ENCODE results near the gene CENPO.

GRCh38 chr2:24754985-24755705 is 38.1 kb upstream of the CENPO start:
- TF ChIP-seq, protein P1, sequence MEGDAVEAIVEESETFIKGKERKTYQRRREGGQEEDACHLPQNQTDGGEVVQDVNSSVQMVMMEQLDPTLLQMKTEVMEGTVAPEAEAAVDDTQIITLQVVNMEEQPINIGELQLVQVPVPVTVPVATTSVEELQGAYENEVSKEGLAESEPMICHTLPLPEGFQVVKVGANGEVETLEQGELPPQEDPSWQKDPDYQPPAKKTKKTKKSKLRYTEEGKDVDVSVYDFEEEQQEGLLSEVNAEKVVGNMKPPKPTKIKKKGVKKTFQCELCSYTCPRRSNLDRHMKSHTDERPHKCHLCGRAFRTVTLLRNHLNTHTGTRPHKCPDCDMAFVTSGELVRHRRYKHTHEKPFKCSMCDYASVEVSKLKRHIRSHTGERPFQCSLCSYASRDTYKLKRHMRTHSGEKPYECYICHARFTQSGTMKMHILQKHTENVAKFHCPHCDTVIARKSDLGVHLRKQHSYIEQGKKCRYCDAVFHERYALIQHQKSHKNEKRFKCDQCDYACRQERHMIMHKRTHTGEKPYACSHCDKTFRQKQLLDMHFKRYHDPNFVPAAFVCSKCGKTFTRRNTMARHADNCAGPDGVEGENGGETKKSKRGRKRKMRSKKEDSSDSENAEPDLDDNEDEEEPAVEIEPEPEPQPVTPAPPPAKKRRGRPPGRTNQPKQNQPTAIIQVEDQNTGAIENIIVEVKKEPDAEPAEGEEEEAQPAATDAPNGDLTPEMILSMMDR (conservative IDR thresholded peaks at IDR 0.05; ENCODE audit: low read length), result no peak
- TF ChIP-seq EZH2phosphoT487 (IDR thresholded peaks at IDR 0.05; ENCODE audit: borderline replicate concordance, low read depth, low read length), result no peak
